Measurements from ENCODE around the gene FNDC3B. TPM values are rescaled to one million over a fixed set of nuclear protein-coding genes. Genes with fewer than 3 reads are reported as not detected.

The FNDC3B gene
- total and polyA plus RNA-seq, 3 donors from 2014 or later, result 24.2 to 63.5 (median 57.7) TPM

DNA sequence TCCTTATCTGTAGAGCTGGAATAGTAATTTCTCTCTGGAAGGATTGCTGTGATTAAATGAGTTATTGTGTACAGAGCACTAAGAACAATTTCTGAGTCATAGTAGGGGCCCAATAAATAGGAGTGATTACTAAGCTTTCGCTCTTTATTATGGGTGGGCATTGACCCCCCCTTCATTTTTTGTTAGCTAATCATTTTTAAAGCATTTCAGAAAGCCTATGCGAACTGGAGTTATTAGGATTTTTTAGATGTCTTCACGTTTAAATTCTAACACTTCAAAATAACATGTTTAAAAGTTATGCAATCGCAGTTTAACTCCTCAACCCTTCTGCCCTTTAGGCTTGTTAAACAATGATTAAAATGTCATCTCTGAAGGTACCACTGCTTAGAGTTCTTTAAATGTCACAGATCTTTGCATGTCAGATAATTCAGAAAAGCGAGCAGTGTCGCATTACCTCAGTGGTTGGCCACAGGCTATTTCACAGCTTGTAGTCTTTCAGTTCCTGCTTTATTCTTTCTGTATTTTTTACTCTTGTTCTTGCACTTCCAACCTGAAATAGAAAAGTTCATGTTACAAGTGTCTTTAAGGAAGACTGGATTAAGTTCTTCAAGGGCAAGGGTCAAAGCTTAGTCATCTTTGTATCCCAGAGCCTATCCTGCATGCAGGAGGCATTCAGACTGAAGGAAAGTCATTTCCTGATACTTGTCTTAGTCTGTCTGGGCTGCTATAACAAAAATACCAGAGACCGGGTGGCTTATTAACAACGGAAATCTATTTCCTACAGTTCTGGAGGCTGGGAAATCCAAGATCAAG is 102.9 kb downstream of the FNDC3B start:
- intact Hi-C loops (cut with DNase I; ENCODE audit: low total_unique reads), result no loop called here
- no peaks in the 10 kb centered on the region for H3K9me3 ChIP-seq
- 86 to 90% methylated on average over 8 of the region's 8 CpGs for WGBS, 2 donors
- DNase-seq, result no peak
- no peak overlapping the region for H3K27ac ChIP-seq
- no peaks in the 10 kb centered on the region for H3K27me3 ChIP-seq
- TF ChIP-seq POLR2A (IDR thresholded peaks at IDR 0.05), result no peak
- TF ChIP-seq, protein P1, sequence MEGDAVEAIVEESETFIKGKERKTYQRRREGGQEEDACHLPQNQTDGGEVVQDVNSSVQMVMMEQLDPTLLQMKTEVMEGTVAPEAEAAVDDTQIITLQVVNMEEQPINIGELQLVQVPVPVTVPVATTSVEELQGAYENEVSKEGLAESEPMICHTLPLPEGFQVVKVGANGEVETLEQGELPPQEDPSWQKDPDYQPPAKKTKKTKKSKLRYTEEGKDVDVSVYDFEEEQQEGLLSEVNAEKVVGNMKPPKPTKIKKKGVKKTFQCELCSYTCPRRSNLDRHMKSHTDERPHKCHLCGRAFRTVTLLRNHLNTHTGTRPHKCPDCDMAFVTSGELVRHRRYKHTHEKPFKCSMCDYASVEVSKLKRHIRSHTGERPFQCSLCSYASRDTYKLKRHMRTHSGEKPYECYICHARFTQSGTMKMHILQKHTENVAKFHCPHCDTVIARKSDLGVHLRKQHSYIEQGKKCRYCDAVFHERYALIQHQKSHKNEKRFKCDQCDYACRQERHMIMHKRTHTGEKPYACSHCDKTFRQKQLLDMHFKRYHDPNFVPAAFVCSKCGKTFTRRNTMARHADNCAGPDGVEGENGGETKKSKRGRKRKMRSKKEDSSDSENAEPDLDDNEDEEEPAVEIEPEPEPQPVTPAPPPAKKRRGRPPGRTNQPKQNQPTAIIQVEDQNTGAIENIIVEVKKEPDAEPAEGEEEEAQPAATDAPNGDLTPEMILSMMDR (IDR thresholded peaks at IDR 0.05), result no peak
- no peaks in the 10 kb centered on the region for H3K36me3 ChIP-seq (ENCODE audit: low read depth, missing control alignments)
- peaks cover 30% of the 10 kb centered on the region for H3K4me1 ChIP-seq
- H3K4me3 ChIP-seq, result no peak overlapping the region

GRCh38 chr3:172142864-172143451 is 103.6 kb downstream of the FNDC3B start:
- intact Hi-C loops (cut with DNase I; ENCODE audit: low total_unique reads), result no loop called here
- Histone ChIP-seq H3K4me1 (peaks cover 23% of the 10 kb centered on the region), H3K36me3 (ENCODE audit: low read depth, missing control alignments) (no peaks in the 10 kb centered on the region), H3K9me3 (no peaks in the 10 kb centered on the region), H3K27ac (no peak overlapping the region), H3K4me3 (no peak overlapping the region), H3K27me3 (no peaks in the 10 kb centered on the region)
- WGBS, 2 donors, result 95% methylated on average over 2 of the region's 2 CpGs
- no peak for DNase-seq
- TF ChIP-seq, protein P1 (IDR thresholded peaks at IDR 0.05), result no peak
- no peak for TF ChIP-seq POLR2A (IDR thresholded peaks at IDR 0.05)

DNA sequence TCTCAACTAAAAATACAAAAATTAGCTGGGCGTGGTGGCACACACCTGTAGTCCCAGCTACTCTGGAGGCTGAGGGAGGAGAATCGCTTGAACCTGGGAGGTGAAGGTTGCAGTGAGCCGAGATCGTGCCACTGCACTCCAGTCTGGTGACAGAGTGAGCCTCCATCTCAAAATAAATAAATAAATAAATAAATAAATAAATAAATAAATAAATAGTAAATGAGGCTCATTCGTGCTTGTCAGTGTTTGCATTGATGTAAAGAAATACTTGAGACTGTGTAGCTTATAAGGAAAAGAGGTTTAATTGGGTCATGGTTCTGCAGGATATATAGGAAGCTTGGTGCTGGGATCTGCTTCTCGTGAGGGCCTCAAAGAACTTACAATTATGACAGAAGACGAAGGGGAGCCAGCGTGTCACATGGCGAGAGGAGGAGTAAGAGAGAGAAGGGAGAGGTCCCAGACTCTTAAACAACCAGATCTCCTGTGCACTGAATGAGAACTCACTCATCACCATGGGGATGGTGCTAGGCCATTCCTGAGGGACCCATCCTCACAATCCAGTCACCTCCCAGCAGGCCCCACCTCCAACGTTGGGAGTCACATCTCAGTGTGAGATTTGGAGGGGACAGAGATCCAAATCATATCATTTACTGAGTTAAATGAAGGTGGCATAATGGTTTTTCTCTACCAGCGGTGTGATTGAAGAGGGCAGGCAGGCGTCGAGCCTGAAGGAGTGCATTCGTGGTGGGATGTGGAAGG is 104.5 kb downstream of the FNDC3B start:
- intact Hi-C loops (cut with DNase I; ENCODE audit: low total_unique reads), result no loop called here
- 87 to 92% methylated on average over 14 of the region's 14 CpGs for WGBS, 2 donors
- H3K27me3 ChIP-seq, result no peaks in the 10 kb centered on the region
- no peak overlapping the region for H3K27ac ChIP-seq
- no peak for DNase-seq
- H3K36me3 ChIP-seq (ENCODE audit: low read depth, missing control alignments), result no peaks in the 10 kb centered on the region
- no peak overlapping the region for H3K4me3 ChIP-seq
- H3K4me1 ChIP-seq, result peaks cover 16% of the 10 kb centered on the region
- no peaks in the 10 kb centered on the region for H3K9me3 ChIP-seq
- TF ChIP-seq, protein P1 (IDR thresholded peaks at IDR 0.05), result no peak

DNA sequence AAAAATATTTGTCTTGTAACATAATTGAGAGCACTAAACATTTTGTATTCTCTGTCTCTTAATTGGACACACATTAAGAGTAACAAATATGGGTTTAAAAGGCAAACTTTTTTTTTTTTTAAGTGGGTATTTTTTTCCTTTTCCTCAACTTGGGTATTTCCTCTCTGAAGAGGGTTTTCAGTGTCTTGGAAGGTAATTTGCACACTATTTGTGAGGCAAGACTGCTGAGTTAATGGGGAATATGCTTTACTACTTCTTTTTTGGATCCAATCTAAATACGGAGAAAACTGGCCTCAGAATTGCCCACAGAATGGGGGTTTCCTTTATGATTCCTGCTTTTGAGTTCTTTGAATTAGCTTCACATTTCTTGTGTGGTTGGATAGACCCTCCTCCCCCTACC is 105.2 kb downstream of the FNDC3B start:
- WGBS, 2 donors, result 79 to 86% methylated on average over 1 of the region's 1 CpG
- Histone ChIP-seq H3K9me3 (no peaks in the 10 kb centered on the region), H3K4me1 (peaks cover 10% of the 10 kb centered on the region), H3K27ac (no peak overlapping the region), H3K27me3 (no peaks in the 10 kb centered on the region), H3K36me3 (ENCODE audit: low read depth, missing control alignments) (no peaks in the 10 kb centered on the region), H3K4me3 (no peak overlapping the region)
- intact Hi-C loops (cut with DNase I; ENCODE audit: low total_unique reads), result no loop called here
- DNase-seq, result no peak
- TF ChIP-seq, protein P1 (IDR thresholded peaks at IDR 0.05), result no peak
- TF ChIP-seq POLR2A (IDR thresholded peaks at IDR 0.05), result no peak

All from testis (tissue), 3 donors.